PC-9 (cell line): ENCODE measurements around the gene SHH. TPM values are rescaled to one million over a fixed set of nuclear protein-coding genes. Genes with fewer than 3 reads are reported as not detected.

Experiments used
- BruUV-seq: library from RNA; stranded (reverse); fragments of 400-500 nt; replicated peaks from 2 replicates; lab custom pipeline; 2021; lab: Mats Ljungman, UMichigan
- CTCF ChIA-PET: fragments of 300-600 bp; sonication (Branson Sonifier 250); formaldehyde crosslinking; loops from one replicate; lab custom pipeline; 2022; ENCODE audit warnings: antibody characterized with exemption; lab: Charles Lee
- POLR2A ChIA-PET: fragments of 300-600 bp; sonication (Branson Sonifier 250); formaldehyde crosslinking; loops from one replicate; lab custom pipeline; 2022; ENCODE audit warnings: antibody characterized with exemption; ENCODE audit not compliant: unreplicated experiment; lab: Charles Lee
- DNase-seq, 2 experiments: peaks; one replicate each; pipeline versions ENCODE4 v3.0.0 to v3.0.0-alpha.2; 2015 to 2022; ENCODE audit warnings: mixed read lengths in 1 of 2
- H2AFZ ChIP-seq: fragments of 200-600 bp; sonication (generic); 2 replicates; pipeline ENCODE4 v1.8.1; 2017; ENCODE audit warnings: antibody characterized with exemption
- H3F3A ChIP-seq: fragments of 200-600 bp; sonication (generic); 2 replicates; pipeline ENCODE4 v1.8.1; 2017; ENCODE audit warnings: antibody characterized with exemption, mild to moderate bottlenecking, low read depth; ENCODE audit not compliant: insufficient read depth
- H3K27ac ChIP-seq: fragments of 200-600 bp; sonication (generic); 2 replicates; pipeline ENCODE4 v1.6.1; 2016; ENCODE audit warnings: mixed run types
- H3K27me3 ChIP-seq: fragments of 200-600 bp; sonication (generic); 2 replicates; pipeline ENCODE4 v1.6.1; 2016; ENCODE audit warnings: low read depth, mixed run types; ENCODE audit not compliant: insufficient read depth
- H3K36me3 ChIP-seq: fragments of 200-600 bp; sonication (generic); 2 replicates; pipeline ENCODE4 v1.6.1; 2016; ENCODE audit warnings: low read depth, mixed run types
- H3K4me1 ChIP-seq: fragments of 200-600 bp; sonication (generic); replicated peaks from 2 replicates; pipeline ENCODE4 v1.6.1; 2016; ENCODE audit warnings: mixed run types; ENCODE audit not compliant: insufficient read depth
- H3K4me2 ChIP-seq: fragments of 200-600 bp; sonication (generic); 2 replicates; pipeline ENCODE4 v1.6.1; 2017; ENCODE audit warnings: mixed run types
- H3K4me3 ChIP-seq: fragments of 200-600 bp; sonication (generic); 2 replicates; pipeline ENCODE4 v1.6.1; 2016; ENCODE audit warnings: mixed run types
- H3K79me2 ChIP-seq: fragments of 200-600 bp; sonication (generic); 2 replicates; pipeline ENCODE4 v1.6.1; 2017; ENCODE audit warnings: low read depth, mixed run types
- H3K9me2 ChIP-seq: fragments of 200-600 bp; sonication (generic); 2 replicates; pipeline ENCODE4 v1.8.1; 2017; ENCODE audit warnings: mild to moderate bottlenecking; ENCODE audit not compliant: insufficient read depth
- H3K9me3 ChIP-seq: fragments of 200-600 bp; sonication (generic); 2 replicates; pipeline ENCODE4 v1.8.1; 2016; ENCODE audit warnings: low read depth; ENCODE audit not compliant: insufficient read depth
- H4K20me1 ChIP-seq: fragments of 200-600 bp; sonication (generic); 2 replicates; pipeline ENCODE4 v1.8.1; 2017; ENCODE audit not compliant: insufficient read depth
- CTCF ChIP-seq: fragments of 200-600 bp; sonication (generic); conservative IDR thresholded peaks from 2 replicates; pipeline ENCODE4 v1.6.1; 2017; ENCODE audit warnings: mixed run types, antibody characterized with exemption, mild to moderate bottlenecking, moderate library complexity
- EZH2 ChIP-seq: fragments of 200-600 bp; sonication (generic); IDR thresholded peaks from 2 replicates; pipeline ENCODE4 v1.8.0; 2017; ENCODE audit warnings: antibody characterized with exemption, low read depth
- intact Hi-C: fragments of 100-400 bp; cut with micrococcal nuclease; formaldehyde crosslinking; loops from one replicate; pipeline ENCODE4 v1.10.0; 2022; ENCODE audit not compliant: unreplicated experiment
- total RNA-seq: library from RNA; stranded (reverse); gene quantifications from 2 replicates; pipeline ENCODE4 v1.2.3, GENCODE V29; 2021

Gene SHH
- total RNA-seq, 1 experiment from 2014 or later, result not detected

- H3K4me1 ChIP-seq, result 0 out of 2 replicates have a peak, but pooled peaks cover 8% of the 10 kb centered on the region
- TF ChIP-seq EZH2 (no peak), CTCF (no peak)
- H4K20me1 ChIP-seq, result no peaks in the 10 kb centered on the region
- H3K27me3 ChIP-seq, result no peaks in the 10 kb centered on the region
- H3K79me2 ChIP-seq, result no peaks in the 10 kb centered on the region
- H3K36me3 ChIP-seq, result no peaks in the 10 kb centered on the region
- H3K27ac ChIP-seq, result no peak overlapping the region
- no TSS peak for BruUV-seq
- no peaks in the 10 kb centered on the region for H3K9me2 ChIP-seq
- ChIA-PET CTCF (no interaction called here), POLR2A (no interaction called here)
- intact Hi-C loops, result no loop called here
- H2AFZ ChIP-seq, result no peak overlapping the region
- H3F3A ChIP-seq, result no peaks in the 10 kb centered on the region
- no peak overlapping the region for H3K4me2 ChIP-seq
- no peak for DNase-seq
- no peaks in the 10 kb centered on the region for H3K9me3 ChIP-seq
- H3K4me3 ChIP-seq, result no peak overlapping the region
Measured at GRCh38 chr7:155830961-155831806, 18.9 kb upstream of the SHH start.

- Histone ChIP-seq H3K4me3 (no peak overlapping the region), H3K27me3 (no peaks in the 10 kb centered on the region), H3K4me1 (peaks cover 20% of the 10 kb centered on the region), H3K79me2 (no peaks in the 10 kb centered on the region), H3K9me3 (no peaks in the 10 kb centered on the region), H3K9me2 (no peaks in the 10 kb centered on the region), H3K36me3 (no peaks in the 10 kb centered on the region), H3F3A (peaks cover 9% of the 10 kb centered on the region), H3K4me2 (no peak overlapping the region), H2AFZ (no peak overlapping the region), H4K20me1 (no peaks in the 10 kb centered on the region), H3K27ac (no peak overlapping the region)
- BruUV-seq, result no TSS peak
- intact Hi-C loops, result no loop called here
- POLR2A ChIA-PET, result interaction anchor here (0.7 kb wide), 1 partner anchor 49 kb away, joined by 3 read pairs; no protein-coding TSS in a partner anchor
- CTCF ChIA-PET, result no interaction called here
- DNase-seq, result no peak
- TF ChIP-seq CTCF (no peak), EZH2 (no peak)
Measured at GRCh38 chr7:155829796-155830470, 17.7 kb upstream of the SHH start.

- H3K4me2 ChIP-seq, result peak overlapping the region; percentile 20
- ChIA-PET POLR2A (no interaction called here), CTCF (no interaction called here)
- no TSS peak for BruUV-seq
- no peaks in the 10 kb centered on the region for H4K20me1 ChIP-seq
- no peaks in the 10 kb centered on the region for H3K79me2 ChIP-seq
- no peaks in the 10 kb centered on the region for H3K9me2 ChIP-seq
- H3F3A ChIP-seq, result peaks cover 11% of the 10 kb centered on the region
- peak overlapping the region; percentile 13; the same call in 1 of the 2 replicates for H3K27ac ChIP-seq
- intact Hi-C loops, result no loop called here
- H3K4me1 ChIP-seq, result peaks cover 26% of the 10 kb centered on the region
- no peak overlapping the region for H3K4me3 ChIP-seq
- no peaks in the 10 kb centered on the region for H3K36me3 ChIP-seq
- peak in 1 of 2 experiments; percentile 65 for DNase-seq
- no peak for TF ChIP-seq EZH2
- no peak for TF ChIP-seq CTCF
- H3K27me3 ChIP-seq, result no peaks in the 10 kb centered on the region
- no peak overlapping the region for H2AFZ ChIP-seq
- no peaks in the 10 kb centered on the region for H3K9me3 ChIP-seq
Measured at GRCh38 chr7:155825336-155825735, 13.1 kb upstream of the SHH start.
